DOHH2 (cell line): ENCODE results near the gene MUSK.

Source experiments
- H3F3A ChIP-seq: fragments of 200-600 bp; sonication (generic), shearing (Covaris generic); 2 replicates; pipeline ENCODE4 v1.6.0; 2016; ENCODE audit warnings: antibody characterized with exemption, mild to moderate bottlenecking; ENCODE audit not compliant: control insufficient read depth, insufficient read depth
- H3K27ac ChIP-seq: fragments of 200-600 bp; sonication (generic); 2 replicates; pipeline ENCODE4 v1.5.1; 2014; ENCODE audit warnings: low read depth, mild to moderate bottlenecking, low read length, moderate library complexity
- H3K27me3 ChIP-seq: fragments of 200-600 bp; sonication (generic); 2 replicates; pipeline ENCODE4 v1.6.1; 2014; ENCODE audit warnings: mild to moderate bottlenecking, low read length, mixed read lengths; ENCODE audit not compliant: control insufficient read depth
- H3K36me3 ChIP-seq: fragments of 200-600 bp; sonication (generic); 2 replicates; pipeline ENCODE4 v1.6.1; 2014; ENCODE audit warnings: mild to moderate bottlenecking, low read length, moderate library complexity, mixed read lengths; ENCODE audit not compliant: control insufficient read depth
- H3K4me1 ChIP-seq: fragments of 200-600 bp; sonication (generic); 2 replicates; pipeline ENCODE4 v1.6.1; 2014; ENCODE audit warnings: mild to moderate bottlenecking, low read length, mixed read lengths; ENCODE audit not compliant: control insufficient read depth
- H3K4me2 ChIP-seq: fragments of 200-600 bp; sonication (generic); 2 replicates; pipeline ENCODE4 v1.6.0; 2014; ENCODE audit warnings: mild to moderate bottlenecking, low read length, moderate library complexity
- H3K4me3 ChIP-seq: fragments of 200-600 bp; sonication (generic); 2 replicates; pipeline ENCODE4 v1.5.1; 2014; ENCODE audit warnings: mild to moderate bottlenecking, low read length, mixed read lengths
- H3K79me2 ChIP-seq: fragments of 200-600 bp; sonication (generic); 2 replicates; pipeline ENCODE4 v1.6.1; 2014; ENCODE audit warnings: mild to moderate bottlenecking, low read length, mixed read lengths; ENCODE audit not compliant: control insufficient read depth
- H3K9me2 ChIP-seq: fragments of 200-600 bp; sonication (generic); replicated peaks from 2 replicates; pipeline ENCODE4 v1.6.1; 2014; ENCODE audit warnings: mild to moderate bottlenecking, low read length, mixed read lengths; ENCODE audit not compliant: control insufficient read depth
- H3K9me3 ChIP-seq: fragments of 200-600 bp; sonication (generic); 2 replicates; pipeline ENCODE4 v1.6.1; 2014; ENCODE audit warnings: antibody characterized with exemption, low read length, mixed read lengths; ENCODE audit not compliant: control insufficient read depth, insufficient read depth
- H4K20me1 ChIP-seq: fragments of 200-600 bp; sonication (generic); 2 replicates; pipeline ENCODE4 v1.6.0; 2014; ENCODE audit warnings: low read depth, mild to moderate bottlenecking, antibody characterized with exemption, low read length, moderate library complexity; ENCODE audit not compliant: control insufficient read depth, insufficient read depth
- EZH2phosphoT487 ChIP-seq: fragments of 200-600 bp; sonication (generic); IDR thresholded peaks from 2 replicates; pipeline ENCODE4 v1.6.1; 2017; ENCODE audit warnings: borderline replicate concordance, mild to moderate bottlenecking, antibody characterized with exemption, low read length, moderate library complexity, mixed read lengths
- TF ChIP-seq, protein P1 (sequence below): fragments of 200-600 bp; sonication (generic); IDR thresholded peaks from one replicate; pipeline ENCODE4 v1.5.1; 2014; ENCODE audit warnings: antibody characterized with exemption, mild to moderate bottlenecking, low read depth, low read length; ENCODE audit not compliant: poor library complexity, severe bottlenecking

Gene MUSK

DNA sequence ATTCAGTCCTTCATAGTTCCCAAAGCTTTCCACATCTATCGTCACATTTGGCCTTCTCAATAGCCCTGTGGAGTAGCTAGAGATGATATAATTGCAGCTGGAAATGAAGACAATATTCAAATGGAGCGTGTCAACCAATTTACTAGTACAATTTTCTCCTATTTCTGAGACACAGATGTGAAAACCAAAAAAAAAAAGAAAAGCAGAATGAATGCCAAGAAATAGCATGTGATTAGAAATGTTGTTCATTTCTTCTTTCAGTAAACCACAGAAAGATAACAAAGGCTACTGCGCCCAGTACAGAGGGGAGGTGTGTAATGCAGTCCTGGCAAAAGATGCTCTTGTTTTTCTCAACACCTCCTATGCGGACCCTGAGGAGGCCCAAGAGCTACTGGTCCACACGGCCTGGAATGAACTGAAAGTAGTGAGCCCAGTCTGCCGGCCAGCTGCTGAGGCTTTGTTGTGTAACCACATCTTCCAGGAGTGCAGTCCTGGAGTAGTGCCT lies 99.0 kb downstream of the MUSK start:
- H3K79me2 ChIP-seq, result no peaks in the 10 kb centered on the region
- H3K4me1 ChIP-seq, result no peaks in the 10 kb centered on the region
- H3K9me2 ChIP-seq, result no peaks in the 10 kb centered on the region
- H3K27me3 ChIP-seq, result no peaks in the 10 kb centered on the region
- no peak overlapping the region for H3K27ac ChIP-seq
- no peaks in the 10 kb centered on the region for H3K36me3 ChIP-seq
- TF ChIP-seq, protein P1, sequence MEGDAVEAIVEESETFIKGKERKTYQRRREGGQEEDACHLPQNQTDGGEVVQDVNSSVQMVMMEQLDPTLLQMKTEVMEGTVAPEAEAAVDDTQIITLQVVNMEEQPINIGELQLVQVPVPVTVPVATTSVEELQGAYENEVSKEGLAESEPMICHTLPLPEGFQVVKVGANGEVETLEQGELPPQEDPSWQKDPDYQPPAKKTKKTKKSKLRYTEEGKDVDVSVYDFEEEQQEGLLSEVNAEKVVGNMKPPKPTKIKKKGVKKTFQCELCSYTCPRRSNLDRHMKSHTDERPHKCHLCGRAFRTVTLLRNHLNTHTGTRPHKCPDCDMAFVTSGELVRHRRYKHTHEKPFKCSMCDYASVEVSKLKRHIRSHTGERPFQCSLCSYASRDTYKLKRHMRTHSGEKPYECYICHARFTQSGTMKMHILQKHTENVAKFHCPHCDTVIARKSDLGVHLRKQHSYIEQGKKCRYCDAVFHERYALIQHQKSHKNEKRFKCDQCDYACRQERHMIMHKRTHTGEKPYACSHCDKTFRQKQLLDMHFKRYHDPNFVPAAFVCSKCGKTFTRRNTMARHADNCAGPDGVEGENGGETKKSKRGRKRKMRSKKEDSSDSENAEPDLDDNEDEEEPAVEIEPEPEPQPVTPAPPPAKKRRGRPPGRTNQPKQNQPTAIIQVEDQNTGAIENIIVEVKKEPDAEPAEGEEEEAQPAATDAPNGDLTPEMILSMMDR, result no peak
- TF ChIP-seq EZH2phosphoT487, result no peak
- no peak overlapping the region for H3K4me3 ChIP-seq
- no peaks in the 10 kb centered on the region for H3K9me3 ChIP-seq
- no peaks in the 10 kb centered on the region for H3F3A ChIP-seq
- H4K20me1 ChIP-seq, result no peaks in the 10 kb centered on the region
- no peak overlapping the region for H3K4me2 ChIP-seq

- no peaks in the 10 kb centered on the region for H3K79me2 ChIP-seq
- H3K36me3 ChIP-seq, result no peaks in the 10 kb centered on the region
- H3K4me1 ChIP-seq, result no peaks in the 10 kb centered on the region
- H3K4me2 ChIP-seq, result no peak overlapping the region
- TF ChIP-seq EZH2phosphoT487, result no peak
- TF ChIP-seq, protein P1, result no peak
- no peaks in the 10 kb centered on the region for H3K9me3 ChIP-seq
- no peaks in the 10 kb centered on the region for H3K9me2 ChIP-seq
- no peak overlapping the region for H3K4me3 ChIP-seq
- no peak overlapping the region for H3K27ac ChIP-seq
- H4K20me1 ChIP-seq, result no peaks in the 10 kb centered on the region
- no peaks in the 10 kb centered on the region for H3K27me3 ChIP-seq
- no peaks in the 10 kb centered on the region for H3F3A ChIP-seq
These were observed 100.3 kb downstream of the MUSK start for GRCh38 chr9:110768886-110769285.

GRCh38 chr9:110769667-110770066 lies 101.1 kb downstream of the MUSK start:
- no peak for TF ChIP-seq EZH2phosphoT487
- TF ChIP-seq, protein P1, result no peak
- Histone ChIP-seq H3F3A (no peaks in the 10 kb centered on the region), H3K9me2 (no peaks in the 10 kb centered on the region), H3K36me3 (no peaks in the 10 kb centered on the region), H3K4me2 (no peak overlapping the region), H3K79me2 (no peaks in the 10 kb centered on the region), H4K20me1 (no peaks in the 10 kb centered on the region), H3K27me3 (no peaks in the 10 kb centered on the region), H3K27ac (no peak overlapping the region), H3K4me3 (no peak overlapping the region), H3K4me1 (no peaks in the 10 kb centered on the region), H3K9me3 (no peaks in the 10 kb centered on the region)

DNA sequence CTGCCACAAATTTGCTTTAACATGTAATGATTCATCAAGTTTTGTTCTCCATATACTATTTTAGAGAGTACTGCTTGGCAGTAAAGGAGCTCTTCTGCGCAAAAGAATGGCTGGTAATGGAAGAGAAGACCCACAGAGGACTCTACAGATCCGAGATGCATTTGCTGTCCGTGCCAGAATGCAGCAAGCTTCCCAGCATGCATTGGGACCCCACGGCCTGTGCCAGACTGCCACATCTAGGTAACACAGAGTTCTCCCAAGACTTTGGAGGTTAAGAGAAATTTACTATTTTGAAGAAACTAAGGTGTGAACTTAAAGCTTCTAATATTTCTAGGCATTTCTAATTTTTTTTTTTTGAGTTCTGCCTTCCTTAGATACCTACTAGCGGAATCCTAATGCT lies 107.1 kb downstream of the MUSK start:
- Histone ChIP-seq H3K79me2 (no peaks in the 10 kb centered on the region), H3K9me2 (no peaks in the 10 kb centered on the region), H3F3A (no peaks in the 10 kb centered on the region), H4K20me1 (no peaks in the 10 kb centered on the region), H3K36me3 (no peaks in the 10 kb centered on the region), H3K4me2 (no peak overlapping the region), H3K27me3 (no peaks in the 10 kb centered on the region), H3K9me3 (no peaks in the 10 kb centered on the region), H3K4me3 (no peak overlapping the region), H3K27ac (no peak overlapping the region), H3K4me1 (no peaks in the 10 kb centered on the region)
- TF ChIP-seq, protein P1, result no peak
- TF ChIP-seq EZH2phosphoT487, result no peak
